NCI-H146 treated with DMSO at 0.1 percent for 48 hours (cell line): ENCODE data around the gene IQGAP3.
"Not testable (repeated sequence)": the region's sequence is repeated elsewhere in the genome, so short reads cannot be mapped to it uniquely, and the experiment has no call there.

Experiments
- DNase-seq: peaks from one replicate; lab custom pipeline; 2025; ENCODE audit not compliant: unreplicated experiment; lab: John Stamatoyannopoulos, UW

Gene IQGAP3, protein sequence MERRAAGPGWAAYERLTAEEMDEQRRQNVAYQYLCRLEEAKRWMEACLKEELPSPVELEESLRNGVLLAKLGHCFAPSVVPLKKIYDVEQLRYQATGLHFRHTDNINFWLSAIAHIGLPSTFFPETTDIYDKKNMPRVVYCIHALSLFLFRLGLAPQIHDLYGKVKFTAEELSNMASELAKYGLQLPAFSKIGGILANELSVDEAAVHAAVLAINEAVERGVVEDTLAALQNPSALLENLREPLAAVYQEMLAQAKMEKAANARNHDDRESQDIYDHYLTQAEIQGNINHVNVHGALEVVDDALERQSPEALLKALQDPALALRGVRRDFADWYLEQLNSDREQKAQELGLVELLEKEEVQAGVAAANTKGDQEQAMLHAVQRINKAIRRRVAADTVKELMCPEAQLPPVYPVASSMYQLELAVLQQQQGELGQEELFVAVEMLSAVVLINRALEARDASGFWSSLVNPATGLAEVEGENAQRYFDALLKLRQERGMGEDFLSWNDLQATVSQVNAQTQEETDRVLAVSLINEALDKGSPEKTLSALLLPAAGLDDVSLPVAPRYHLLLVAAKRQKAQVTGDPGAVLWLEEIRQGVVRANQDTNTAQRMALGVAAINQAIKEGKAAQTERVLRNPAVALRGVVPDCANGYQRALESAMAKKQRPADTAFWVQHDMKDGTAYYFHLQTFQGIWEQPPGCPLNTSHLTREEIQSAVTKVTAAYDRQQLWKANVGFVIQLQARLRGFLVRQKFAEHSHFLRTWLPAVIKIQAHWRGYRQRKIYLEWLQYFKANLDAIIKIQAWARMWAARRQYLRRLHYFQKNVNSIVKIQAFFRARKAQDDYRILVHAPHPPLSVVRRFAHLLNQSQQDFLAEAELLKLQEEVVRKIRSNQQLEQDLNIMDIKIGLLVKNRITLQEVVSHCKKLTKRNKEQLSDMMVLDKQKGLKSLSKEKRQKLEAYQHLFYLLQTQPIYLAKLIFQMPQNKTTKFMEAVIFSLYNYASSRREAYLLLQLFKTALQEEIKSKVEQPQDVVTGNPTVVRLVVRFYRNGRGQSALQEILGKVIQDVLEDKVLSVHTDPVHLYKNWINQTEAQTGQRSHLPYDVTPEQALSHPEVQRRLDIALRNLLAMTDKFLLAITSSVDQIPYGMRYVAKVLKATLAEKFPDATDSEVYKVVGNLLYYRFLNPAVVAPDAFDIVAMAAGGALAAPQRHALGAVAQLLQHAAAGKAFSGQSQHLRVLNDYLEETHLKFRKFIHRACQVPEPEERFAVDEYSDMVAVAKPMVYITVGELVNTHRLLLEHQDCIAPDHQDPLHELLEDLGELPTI (N-terminal part only)

GRCh38 chr1:156571919-156572662, at the start of gene IQGAP3:
Gene IQGAP3, minus strand, starts transcription at chr1:156572565. Its CDS starts 36 bp downstream, at chr1:156572529.
- DNase-seq: peak; percentile 70

- DNase-seq: no peak
Measured at GRCh38 chr1:156619582-156619955, 47.2 kb upstream of the IQGAP3 start.

- peak; percentile 22 for DNase-seq
Measured at GRCh38 chr1:156618853-156619581, 46.7 kb upstream of the IQGAP3 start, which contains the start of gene HAPLN2. Gene HAPLN2, plus strand, starts transcription at chr1:156619415. Its CDS starts 4,076 bp downstream, at chr1:156623491.

DNA sequence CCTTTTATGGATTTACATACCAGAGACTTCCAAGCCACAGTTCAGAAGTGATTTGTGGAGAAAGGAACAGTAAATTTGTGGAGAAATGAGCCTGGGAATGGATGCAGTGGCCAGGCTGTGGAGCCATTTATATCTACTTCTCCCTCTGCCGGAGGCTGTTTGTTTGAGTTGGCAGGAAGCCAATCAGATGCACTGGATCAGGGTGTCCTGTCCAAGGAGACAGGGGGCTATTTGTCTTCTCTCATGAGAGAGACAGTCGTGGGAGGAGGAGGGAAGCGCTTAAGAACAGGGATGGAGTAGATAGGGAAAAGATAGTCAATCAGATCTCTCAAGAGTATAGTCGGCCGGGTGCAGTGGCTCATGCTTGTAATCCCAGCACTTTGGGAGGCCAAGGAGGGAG, 44.1 kb upstream of the IQGAP3 start:
- DNase-seq: peak; percentile 58

- DNase-seq: no peak
Measured at GRCh38 chr1:156615946-156616345, 43.6 kb upstream of the IQGAP3 start.

- no peak for DNase-seq
Measured at GRCh38 chr1:156612666-156613065, 40.3 kb upstream of the IQGAP3 start.

- not testable (repeated sequence) for DNase-seq
Measured at GRCh38 chr1:156610072-156610471, 37.7 kb upstream of the IQGAP3 start.

DNA sequence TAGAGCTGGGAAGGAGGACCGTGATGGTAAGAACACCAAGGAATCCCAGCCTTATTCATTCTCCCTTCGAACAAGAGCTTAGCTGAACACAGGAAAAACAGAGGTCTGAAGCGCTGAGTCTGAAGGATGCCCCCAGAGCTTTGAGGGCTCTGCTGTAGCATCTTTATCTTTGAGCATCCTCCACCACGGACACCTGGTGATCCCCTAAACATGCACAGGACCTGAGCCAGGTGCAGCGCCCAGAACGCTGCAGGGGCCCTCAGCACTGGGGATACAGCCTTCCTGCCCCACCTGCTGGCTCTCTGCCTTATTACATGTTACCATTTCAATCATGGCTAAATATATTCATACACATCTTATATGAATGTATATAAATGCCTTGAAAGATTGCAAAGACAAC, 36.6 kb upstream of the IQGAP3 start:
- DNase-seq: peak; percentile 40

- DNase-seq: peak; percentile 74
Measured at GRCh38 chr1:156608036-156608674, 35.8 kb upstream of the IQGAP3 start.

GRCh38 chr1:156607344-156607743, 35.0 kb upstream of the IQGAP3 start:
- not testable (repeated sequence) for DNase-seq

DNA sequence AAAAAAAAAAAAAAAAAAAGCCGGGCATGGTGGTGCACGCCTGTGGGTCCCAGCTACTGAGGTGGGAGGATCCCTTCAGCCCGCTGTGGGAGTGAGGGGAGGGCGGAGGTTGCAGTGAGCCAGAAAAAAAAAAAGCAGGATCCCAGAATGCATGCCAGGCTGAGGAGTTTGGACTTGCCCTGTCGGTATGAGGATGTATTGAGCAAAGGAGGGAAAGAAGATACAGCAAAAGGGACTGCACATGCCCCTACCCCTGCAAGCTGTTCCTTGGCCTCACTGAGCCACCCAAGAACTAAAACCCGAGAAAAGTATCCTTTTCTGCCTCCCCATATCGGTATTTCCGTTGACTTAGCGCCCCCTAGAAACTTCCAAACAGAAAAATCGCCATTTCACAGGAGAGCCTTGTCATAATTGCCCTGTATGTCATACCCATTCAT, 30.2 kb upstream of the IQGAP3 start:
- no peak for DNase-seq

GRCh38 chr1:156601892-156602291, 29.5 kb upstream of the IQGAP3 start:
- DNase-seq: no peak

GRCh38 chr1:156601122-156601830, 28.9 kb upstream of the IQGAP3 start, which contains the start of gene GPATCH4:
Gene GPATCH4, minus strand, starts transcription at chr1:156601479.
- peak; percentile 77 for DNase-seq

DNA sequence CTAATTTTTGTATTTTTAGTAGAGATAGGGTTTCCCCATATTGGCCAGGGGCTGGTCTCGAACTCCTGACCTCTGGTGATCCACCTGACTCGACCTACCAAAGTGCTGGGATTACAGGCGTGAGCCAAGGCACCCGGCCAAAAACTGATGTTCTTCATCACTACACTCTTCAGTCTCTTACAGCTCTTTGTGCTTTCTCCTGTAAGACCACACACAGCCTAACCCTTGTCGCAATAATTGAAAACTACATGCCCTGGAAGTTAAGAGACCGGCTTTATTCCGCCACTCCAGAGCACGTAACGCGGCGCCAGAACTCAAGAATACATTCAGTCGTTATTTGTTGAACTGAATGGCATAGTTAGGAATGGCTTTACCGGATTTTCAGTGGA, 28.4 kb upstream of the IQGAP3 start:
- no peak for DNase-seq

- DNase-seq: no peak
Measured at GRCh38 chr1:156599811-156600210, 27.4 kb upstream of the IQGAP3 start.

DNA sequence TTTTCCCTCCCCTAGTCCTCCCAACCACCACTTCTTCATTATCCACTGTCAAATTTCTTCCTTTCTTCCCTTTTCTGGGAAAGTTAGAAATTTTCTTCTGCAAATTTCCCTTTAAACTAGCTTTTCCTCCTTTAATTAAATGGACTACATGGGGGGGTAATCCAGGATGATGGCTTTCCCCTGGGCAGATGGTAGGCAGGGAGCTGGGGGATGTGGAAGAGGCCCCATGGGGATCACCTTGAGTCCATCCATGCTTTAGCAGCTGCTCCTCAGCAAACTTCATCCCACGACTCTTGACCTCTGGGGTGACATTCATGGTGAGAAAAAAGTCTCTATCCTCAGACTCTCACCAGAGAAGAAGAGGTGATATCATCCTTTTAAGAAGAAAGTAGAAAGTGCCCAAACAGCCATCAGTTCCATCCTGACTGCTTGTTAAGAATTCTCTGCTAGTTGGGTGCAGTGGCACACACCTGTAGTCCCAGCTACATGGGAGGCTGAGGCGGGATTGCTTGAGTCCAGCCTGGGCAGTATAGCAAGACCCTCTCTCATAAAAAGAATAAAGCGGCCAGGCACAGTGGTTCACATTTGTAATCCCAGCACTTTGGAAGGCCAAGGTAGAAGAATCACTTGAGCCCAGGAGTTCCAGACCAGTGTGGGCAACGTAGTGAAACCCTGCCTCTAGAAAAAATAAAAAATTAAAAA, 26.5 kb upstream of the IQGAP3 start:
- no peak for DNase-seq

DNA sequence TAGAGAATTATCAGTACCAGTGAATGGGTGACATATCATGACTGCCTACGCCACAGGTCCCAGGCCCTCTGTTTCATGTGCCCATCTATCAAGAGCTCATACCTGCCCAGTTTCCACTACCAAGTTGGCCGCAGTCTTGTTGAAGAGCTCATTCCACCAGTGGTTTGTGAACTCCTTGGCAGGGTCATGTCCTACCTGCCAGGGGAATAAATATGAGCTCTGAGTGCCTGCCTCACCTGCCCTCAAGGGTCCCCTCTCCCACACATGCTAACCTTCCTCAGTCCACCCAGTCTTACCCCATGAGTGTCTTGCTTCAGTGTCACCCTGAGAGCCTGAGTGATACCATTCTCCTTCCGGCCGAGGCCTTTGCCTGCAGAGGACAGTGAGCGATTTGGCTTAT, 25.8 kb upstream of the IQGAP3 start:
- DNase-seq: no peak

- DNase-seq: no peak
Measured at GRCh38 chr1:156596426-156596825, 24.1 kb upstream of the IQGAP3 start.
